K562 (cell line): Measurements from ENCODE around the gene HS3ST3B1. TPM values are rescaled to one million over a fixed set of nuclear protein-coding genes. Genes with fewer than 3 reads are reported as not detected.

Experiments used
- RB1 ChIP-seq: fragments of 450-650 bp; IDR thresholded peaks from 2 replicates; pipeline ENCODE4 v1.6.1; 2017; ENCODE audit warnings: low read depth, mild to moderate bottlenecking
- RBM34 ChIP-seq: fragments of 200-400 bp; formaldehyde crosslinking; IDR thresholded peaks from 2 replicates; pipeline ENCODE4 v1.6.1; 2018; ENCODE audit warnings: low read length, borderline replicate concordance; ENCODE audit not compliant: insufficient read depth
- TEAD4 ChIP-seq, 2 experiments: sonication (generic) in 1 of 2; formaldehyde crosslinking in 1 of 2; IDR thresholded peaks; 2 replicates each; pipeline versions ENCODE4 v1.6.1 to v1.8.0; 2012 to 2022; ENCODE audit warnings: borderline replicate concordance in 1 of 2, inconsistent platforms in 1 of 2, low read length in 1 of 2, mild to moderate bottlenecking in 1 of 2, missing genetic modification reagents in 1 of 2
- ZFX ChIP-seq: sonication (generic); formaldehyde crosslinking; IDR thresholded peaks from 2 replicates; pipeline ENCODE4 v1.8.0; 2022; ENCODE audit warnings: mild to moderate bottlenecking, missing genetic modification reagents, moderate library complexity
- ZNF239 ChIP-seq: fragments of 250-450 bp; sonication (Bioruptor Pico); IDR thresholded peaks from 2 replicates; pipeline ENCODE4 v1.4.0; 2020; ENCODE audit warnings: mild to moderate bottlenecking
- polyA plus RNA-seq, 8 experiments: library from polyadenylated mRNA; depleted of rRNA in 4 of 8; stranded (reverse) in 5 of 8; unstranded in 3 of 8; fragments of >200 nt; fragmentation: Nextera tagmentation in 2 of 8; fragmentation: Illumina TruSeq in 1 of 8; extraction: Ambion mirVana in 2 of 8; extraction: Trizol in 1 of 8; gene quantifications; 2 replicates each; pipeline versions ENCODE4 v1.2.1 to v1.2.3, GENCODE V29; 2011 to 2014; ENCODE audit warnings: inconsistent platforms in 1 of 8, missing spikeins in 1 of 8
- total RNA-seq, 7 experiments: library from RNA; depleted of rRNA in 6 of 7; stranded (reverse); fragments of >200 nt in 6 of 7; fragmentation: Illumina TruSeq in 2 of 7; extraction: Trizol in 2 of 7; gene quantifications; 2 replicates each; pipeline versions ENCODE4 v1.2.1 to v1.2.3, GENCODE V29; 2011 to 2021; ENCODE audit warnings: low replicate concordance in 1 of 7
- TF ChIP-seq, protein P1 (sequence below), 2 experiments: fragments of 450-650 bp in 1 of 2; sonication (generic) in 1 of 2; formaldehyde crosslinking in 1 of 2; IDR thresholded peaks; 2 replicates each; pipeline versions ENCODE4 v1.7.1 to v1.9.0; 2016 to 2022; ENCODE audit warnings: inconsistent platforms in 1 of 2, mild to moderate bottlenecking in 1 of 2, missing genetic modification reagents in 1 of 2

Gene HS3ST3B1
- total and polyA plus RNA-seq, 9 of the 15 experiments (the other 6 are each of a cell fraction or from before 2014, with no cell fraction given): 1.9 to 12.9 (median 3.7) TPM

DNA sequence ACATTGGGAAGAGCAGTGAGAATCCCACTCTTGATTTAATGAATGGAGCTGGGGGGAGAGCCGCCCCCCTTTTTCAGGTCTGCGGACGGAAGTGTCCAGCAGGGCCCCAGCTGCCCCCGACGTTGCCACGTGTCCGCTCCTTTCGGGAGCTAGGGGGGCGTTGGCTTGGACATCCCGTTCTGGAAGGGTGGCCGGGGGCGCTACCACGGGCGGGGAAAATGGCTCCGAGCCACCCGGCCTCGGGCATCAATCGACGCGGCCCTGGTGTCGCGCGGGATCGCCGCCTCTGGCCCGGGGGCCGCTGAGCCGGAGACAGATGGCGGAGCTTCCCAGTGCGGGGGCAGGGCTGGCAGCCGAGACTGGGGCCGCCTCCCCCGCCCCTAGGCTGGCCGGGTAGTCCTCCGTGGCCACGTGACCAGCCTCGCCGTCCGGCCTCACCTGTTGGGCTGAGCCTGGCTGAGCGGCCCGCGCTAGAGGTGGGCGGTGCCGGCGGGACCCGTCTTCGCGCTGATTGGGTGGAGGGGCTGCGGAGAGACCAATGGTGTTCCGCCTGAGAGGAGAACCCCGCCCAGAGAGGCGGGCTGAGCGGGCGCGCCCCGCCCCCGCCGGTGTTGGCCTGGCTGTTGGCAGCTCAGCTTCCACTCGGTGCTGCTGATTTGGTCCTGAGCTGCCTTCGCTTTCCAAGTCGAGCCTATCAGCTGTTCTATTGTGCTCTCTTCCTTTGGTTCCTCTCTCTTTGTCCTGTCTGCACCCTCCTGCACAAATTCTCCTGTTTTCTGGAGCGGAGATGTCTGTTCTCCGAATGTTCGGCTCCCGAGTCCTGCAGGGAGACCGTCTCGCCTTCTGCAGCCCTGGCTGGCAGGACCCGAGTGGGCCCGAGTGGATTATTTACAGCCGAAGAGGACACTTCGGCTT, 8.3 kb downstream of the HS3ST3B1 start (continued):
- TF ChIP-seq, protein P1, sequence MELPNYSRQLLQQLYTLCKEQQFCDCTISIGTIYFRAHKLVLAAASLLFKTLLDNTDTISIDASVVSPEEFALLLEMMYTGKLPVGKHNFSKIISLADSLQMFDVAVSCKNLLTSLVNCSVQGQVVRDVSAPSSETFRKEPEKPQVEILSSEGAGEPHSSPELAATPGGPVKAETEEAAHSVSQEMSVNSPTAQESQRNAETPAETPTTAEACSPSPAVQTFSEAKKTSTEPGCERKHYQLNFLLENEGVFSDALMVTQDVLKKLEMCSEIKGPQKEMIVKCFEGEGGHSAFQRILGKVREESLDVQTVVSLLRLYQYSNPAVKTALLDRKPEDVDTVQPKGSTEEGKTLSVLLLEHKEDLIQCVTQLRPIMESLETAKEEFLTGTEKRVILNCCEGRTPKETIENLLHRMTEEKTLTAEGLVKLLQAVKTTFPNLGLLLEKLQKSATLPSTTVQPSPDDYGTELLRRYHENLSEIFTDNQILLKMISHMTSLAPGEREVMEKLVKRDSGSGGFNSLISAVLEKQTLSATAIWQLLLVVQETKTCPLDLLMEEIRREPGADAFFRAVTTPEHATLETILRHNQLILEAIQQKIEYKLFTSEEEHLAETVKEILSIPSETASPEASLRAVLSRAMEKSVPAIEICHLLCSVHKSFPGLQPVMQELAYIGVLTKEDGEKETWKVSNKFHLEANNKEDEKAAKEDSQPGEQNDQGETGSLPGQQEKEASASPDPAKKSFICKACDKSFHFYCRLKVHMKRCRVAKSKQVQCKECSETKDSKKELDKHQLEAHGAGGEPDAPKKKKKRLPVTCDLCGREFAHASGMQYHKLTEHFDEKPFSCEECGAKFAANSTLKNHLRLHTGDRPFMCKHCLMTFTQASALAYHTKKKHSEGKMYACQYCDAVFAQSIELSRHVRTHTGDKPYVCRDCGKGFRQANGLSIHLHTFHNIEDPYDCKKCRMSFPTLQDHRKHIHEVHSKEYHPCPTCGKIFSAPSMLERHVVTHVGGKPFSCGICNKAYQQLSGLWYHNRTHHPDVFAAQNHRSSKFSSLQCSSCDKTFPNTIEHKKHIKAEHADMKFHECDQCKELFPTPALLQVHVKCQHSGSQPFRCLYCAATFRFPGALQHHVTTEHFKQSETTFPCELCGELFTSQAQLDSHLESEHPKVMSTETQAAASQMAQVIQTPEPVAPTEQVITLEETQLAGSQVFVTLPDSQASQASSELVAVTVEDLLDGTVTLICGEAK (IDR thresholded peaks at IDR 0.05): peak; percentile 37
- TF ChIP-seq, protein P1 (CRISPR knock-in tag; IDR thresholded peaks at IDR 0.05): no peak
- TF ChIP-seq TEAD4 (IDR thresholded peaks at IDR 0.05; ENCODE audit: low read length) (no peak), TEAD4 (CRISPR knock-in tag; IDR thresholded peaks at IDR 0.05; ENCODE audit: borderline replicate concordance) (no peak), ZFX (peak; percentile 81), ZNF239 (CRISPR knock-in tag) (peak; percentile 37; the same call in 1 of the 2 replicates), RB1 (peak; percentile 46; the same call in 1 of the 2 replicates), RBM34 (no peak)
